Liver (tissue), 3 donors: ENCODE measurements around the gene SLC34A3.

ENCODE experiments used
- ATF3 ChIP-seq: IDR thresholded peaks from 2 replicates; pipeline ENCODE4 v1.6.1; 2016; ENCODE audit warnings: antibody characterized with exemption
- CTCF ChIP-seq: fragments of 150-350 bp; IDR thresholded peaks from 2 replicates; pipeline ENCODE4 v1.5.1; 2017; ENCODE audit warnings: improper control_type of control experiment, low read depth, low read length; ENCODE audit not compliant: missing input control
- EGR1 ChIP-seq, 2 donors: IDR thresholded peaks; 2 replicates each; pipeline ENCODE4 v1.6.1; 2016 to 2018; ENCODE audit warnings: antibody characterized with exemption in 2 of 2, low read depth in 2 of 2
- FOXA1 ChIP-seq: IDR thresholded peaks from 2 replicates; pipeline ENCODE4 v1.6.1; 2016; ENCODE audit warnings: antibody characterized with exemption
- GABPA ChIP-seq, 2 donors: IDR thresholded peaks in 1 of 2; conservative IDR thresholded peaks in 1 of 2; 2 replicates each; pipeline ENCODE4 v1.6.1; 2016; ENCODE audit warnings: antibody characterized with exemption in 2 of 2, mild to moderate bottlenecking in 1 of 2, moderate library complexity in 1 of 2
- JUND ChIP-seq, 2 donors: IDR thresholded peaks; 2 replicates each; pipeline ENCODE4 v1.6.1; 2016; ENCODE audit warnings: antibody characterized with exemption in 2 of 2
- MAX ChIP-seq: IDR thresholded peaks from 2 replicates; pipeline ENCODE4 v1.6.1; 2016; ENCODE audit warnings: antibody characterized with exemption
- NR2F2 ChIP-seq: IDR thresholded peaks from 2 replicates; pipeline ENCODE4 v1.6.1; 2016; ENCODE audit warnings: antibody characterized with exemption
- RAD21 ChIP-seq, 2 donors: IDR thresholded peaks; 2 replicates each; pipeline ENCODE4 v1.6.1; 2016; ENCODE audit warnings: antibody characterized with exemption in 2 of 2, mild to moderate bottlenecking in 2 of 2
- REST ChIP-seq: IDR thresholded peaks from 2 replicates; pipeline ENCODE4 v1.6.1; 2016; ENCODE audit warnings: antibody characterized with exemption, mild to moderate bottlenecking
- RXRA ChIP-seq, 2 donors: IDR thresholded peaks; 2 replicates each; pipeline ENCODE4 v1.6.1; 2017 to 2018; ENCODE audit warnings: antibody characterized with exemption in 2 of 2, mild to moderate bottlenecking in 1 of 2
- TAF1 ChIP-seq: conservative IDR thresholded peaks from 2 replicates; pipeline ENCODE4 v1.6.1; 2016; ENCODE audit warnings: antibody characterized with exemption, mild to moderate bottlenecking
- YY1 ChIP-seq: IDR thresholded peaks from 2 replicates; pipeline ENCODE4 v1.6.1; 2016; ENCODE audit warnings: antibody characterized with exemption, mild to moderate bottlenecking
- donor health status: healthy.
- donor health status: healthy.

GRCh38 chr9:137205126-137206069, 25.3 kb upstream of the SLC34A3 start, which contains the start of the genes NDOR1 and TMEM203:
- TF ChIP-seq CTCF (peak; percentile 4), RXRA (IDR thresholded peaks at IDR 0.05) (no peak), NR2F2 (no peak), REST (no peak), JUND (IDR thresholded peaks at IDR 0.05) (no peak), TAF1 (no peak), ATF3 (no peak), RAD21 (IDR thresholded peaks at IDR 0.05) (peak in 1 of 2 donors; percentile 16), EGR1 (IDR thresholded peaks at IDR 0.05; ENCODE audit: low read depth in 2 of 2) (no peak), YY1 (peak; percentile 94), MAX (no peak), GABPA (IDR thresholded peaks at IDR 0.05 in 1 of 2, conservative IDR thresholded peaks at IDR 0.05 in 1 of 2) (peak; percentile 84 to 96), FOXA1 (no peak)
